HUES48 (cell line): Measurements from ENCODE around the gene ETV6.

Experiments used
- H3K27ac ChIP-seq: one replicate; pipeline ENCODE4 v1.7.0; 2013; ENCODE audit warnings: low read depth, low read length, inconsistent platforms
- H3K27me3 ChIP-seq: 2 replicates; pipeline ENCODE4 v1.6.1; 2013; ENCODE audit warnings: mild to moderate bottlenecking, low read length; ENCODE audit not compliant: control insufficient read depth, insufficient read depth
- H3K36me3 ChIP-seq: 2 replicates; pipeline ENCODE4 v1.6.1; 2013; ENCODE audit warnings: low read length; ENCODE audit not compliant: control insufficient read depth, insufficient read depth
- H3K4me1 ChIP-seq: 2 replicates; pipeline ENCODE4 v1.6.1; 2013; ENCODE audit warnings: mild to moderate bottlenecking, low read length; ENCODE audit not compliant: control insufficient read depth, insufficient read depth
- H3K4me3 ChIP-seq: 2 replicates; pipeline ENCODE4 v1.5.1; 2013; ENCODE audit warnings: mild to moderate bottlenecking, low read depth, low read length
- H3K9ac ChIP-seq: 2 replicates; pipeline ENCODE4 v1.6.1; 2013; ENCODE audit warnings: mild to moderate bottlenecking, low read depth, low read length, moderate library complexity
- H3K9me3 ChIP-seq: 2 replicates; pipeline ENCODE4 v1.6.1; 2013; ENCODE audit warnings: low read length; ENCODE audit not compliant: control insufficient read depth, insufficient read depth

ETV6 gene

DNA sequence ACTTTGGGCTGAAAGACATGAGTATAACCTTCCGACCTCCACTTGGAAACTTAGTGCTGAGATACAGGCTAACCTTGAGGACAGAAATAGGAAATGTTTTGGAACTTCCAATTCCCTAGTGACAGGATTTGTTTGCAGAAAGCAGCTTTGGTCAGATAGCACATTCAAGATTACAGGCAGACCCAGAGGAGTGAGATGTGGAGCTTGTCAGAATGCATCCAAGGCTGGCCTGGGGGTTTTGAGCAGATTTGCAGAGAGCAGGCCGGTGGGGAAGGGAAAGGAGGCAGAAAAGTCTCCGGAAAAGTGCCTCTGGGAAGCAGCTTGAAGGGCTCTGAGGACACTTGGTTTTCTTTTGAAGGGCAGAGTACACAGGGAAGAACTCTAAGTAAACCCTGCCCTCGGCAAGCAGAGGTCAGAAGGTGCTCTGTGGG is 180.3 kb downstream of the ETV6 start:
- Histone ChIP-seq H3K9ac (no peak overlapping the region), H3K27ac (no peak overlapping the region), H3K27me3 (no peaks in the 10 kb centered on the region), H3K36me3 (no peaks in the 10 kb centered on the region), H3K4me1 (peaks cover 41% of the 10 kb centered on the region), H3K9me3 (no peaks in the 10 kb centered on the region), H3K4me3 (no peak overlapping the region)

DNA sequence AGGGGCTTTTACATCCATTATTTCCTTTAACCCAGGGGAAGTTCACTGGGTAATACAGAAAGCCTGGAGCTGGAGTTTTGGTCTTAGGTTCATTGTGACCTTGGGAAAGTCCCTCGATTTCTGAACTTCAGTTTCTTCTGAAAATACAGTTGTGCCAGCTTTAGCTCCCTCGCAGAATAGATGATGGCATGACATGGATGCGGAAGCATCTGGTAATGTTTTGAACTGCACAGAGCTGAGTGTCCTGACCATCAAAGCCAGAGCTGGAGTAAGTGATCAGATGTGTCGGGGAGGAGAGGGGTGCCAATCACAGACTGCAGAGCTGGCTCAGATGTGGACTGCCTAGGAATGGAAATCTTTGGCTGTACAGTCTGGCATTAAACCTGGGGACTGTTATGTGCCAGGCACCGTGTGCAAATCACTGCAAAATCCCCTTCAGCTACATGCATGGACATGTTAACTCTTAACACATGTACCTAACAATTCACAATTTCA is 180.9 kb downstream of the ETV6 start:
- Histone ChIP-seq H3K36me3 (no peaks in the 10 kb centered on the region), H3K27me3 (no peaks in the 10 kb centered on the region), H3K27ac (no peak overlapping the region), H3K4me3 (no peak overlapping the region), H3K9ac (no peak overlapping the region), H3K9me3 (no peaks in the 10 kb centered on the region), H3K4me1 (peaks cover 37% of the 10 kb centered on the region)

DNA sequence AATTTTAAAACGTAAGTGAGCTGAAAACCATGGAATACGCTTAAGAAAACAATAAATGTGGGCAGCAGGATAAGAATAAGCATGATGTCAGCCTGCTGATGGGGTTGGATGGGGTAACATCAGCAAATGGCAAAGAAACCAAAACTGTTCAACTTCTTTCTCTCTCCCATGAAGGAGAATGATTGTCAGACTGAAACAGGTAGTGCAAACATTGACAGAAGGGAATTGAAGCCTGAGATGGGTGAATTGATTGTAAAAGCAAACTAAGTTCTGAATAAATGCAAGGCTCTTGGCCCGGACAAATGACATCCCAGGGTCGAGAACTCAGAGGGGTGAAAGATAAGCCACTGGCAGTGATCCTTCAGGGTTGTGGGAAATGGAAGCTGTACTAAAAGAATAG is 182.6 kb downstream of the ETV6 start:
- Histone ChIP-seq H3K9ac (no peak overlapping the region), H3K36me3 (no peaks in the 10 kb centered on the region), H3K4me3 (no peak overlapping the region), H3K4me1 (peaks cover 34% of the 10 kb centered on the region), H3K27ac (no peak overlapping the region), H3K9me3 (no peaks in the 10 kb centered on the region), H3K27me3 (no peaks in the 10 kb centered on the region)

DNA sequence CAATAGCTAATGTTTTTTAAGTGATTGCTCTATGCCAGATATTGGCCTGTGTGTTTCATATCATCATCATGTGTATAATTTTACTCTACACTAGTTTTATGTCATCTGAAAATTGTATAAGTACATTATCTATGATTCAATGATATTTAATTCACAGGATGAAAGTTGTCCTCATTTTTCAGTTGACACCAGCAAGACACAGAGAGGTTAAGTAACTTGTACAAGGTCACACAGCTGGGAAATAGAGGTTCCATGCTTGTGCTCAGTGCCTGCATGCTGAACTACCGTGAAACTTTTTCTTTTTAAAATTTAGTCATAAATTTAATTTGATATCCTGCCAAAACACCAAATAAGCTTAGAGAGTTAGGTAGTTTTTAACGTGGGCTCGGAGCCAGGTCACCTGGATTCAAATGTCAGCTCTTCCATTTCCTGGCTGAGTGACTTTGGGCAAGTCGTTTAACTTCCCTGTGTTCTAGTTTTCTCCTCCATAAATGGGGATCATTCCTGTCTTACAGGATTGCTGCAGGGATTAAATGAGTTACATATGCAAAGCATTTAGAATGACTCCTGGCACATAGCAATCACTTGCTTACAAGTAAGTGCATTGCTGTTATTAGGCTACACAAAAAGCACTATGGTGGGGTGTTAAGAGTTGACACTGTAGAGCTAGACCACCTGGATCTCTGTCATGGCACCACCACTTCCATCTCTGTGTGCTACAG is 183.9 kb downstream of the ETV6 start:
- H3K9me3 ChIP-seq: no peaks in the 10 kb centered on the region
- peaks cover 22% of the 10 kb centered on the region for H3K4me1 ChIP-seq
- H3K36me3 ChIP-seq: no peaks in the 10 kb centered on the region
- H3K27ac ChIP-seq: no peak overlapping the region
- no peak overlapping the region for H3K4me3 ChIP-seq
- no peaks in the 10 kb centered on the region for H3K27me3 ChIP-seq
- H3K9ac ChIP-seq: no peak overlapping the region

DNA sequence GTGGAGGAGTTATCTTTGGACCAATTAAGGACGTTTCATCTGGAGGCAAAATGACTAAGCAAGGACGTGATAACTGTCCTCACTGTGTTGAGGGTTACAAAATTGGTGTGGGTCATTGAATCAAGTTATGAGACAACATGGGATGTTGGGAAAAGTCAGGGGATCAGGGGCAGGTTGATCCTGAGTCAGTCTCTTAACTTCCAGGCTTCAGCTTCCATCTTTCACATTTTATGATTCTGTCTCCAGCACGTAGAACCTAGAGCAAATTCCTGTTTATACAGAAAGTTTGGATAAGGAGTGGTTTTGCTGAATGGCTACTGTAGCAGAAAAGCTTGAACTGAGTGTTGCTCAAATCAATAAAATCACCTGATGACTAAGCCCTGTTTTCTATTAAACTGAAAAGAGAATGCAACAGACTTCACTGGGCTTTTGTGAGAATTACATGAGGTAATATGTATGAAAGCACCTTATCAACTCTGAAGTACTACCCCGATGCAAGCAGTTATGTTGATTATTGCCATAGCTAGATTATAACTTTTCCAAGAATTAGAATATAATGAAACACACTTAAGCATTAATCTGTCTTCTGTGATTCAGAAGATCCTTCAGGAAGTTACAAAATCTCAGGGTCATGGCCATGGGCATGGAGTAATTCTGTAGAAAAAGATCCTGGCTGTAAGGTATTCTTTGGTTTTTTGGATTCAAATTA is 184.8 kb downstream of the ETV6 start:
- no peak overlapping the region for H3K4me3 ChIP-seq
- H3K36me3 ChIP-seq: no peaks in the 10 kb centered on the region
- no peak overlapping the region for H3K9ac ChIP-seq
- no peaks in the 10 kb centered on the region for H3K27me3 ChIP-seq
- no peak overlapping the region for H3K27ac ChIP-seq
- no peaks in the 10 kb centered on the region for H3K9me3 ChIP-seq
- peaks cover 14% of the 10 kb centered on the region; the same call in 1 of the 2 replicates for H3K4me1 ChIP-seq

DNA sequence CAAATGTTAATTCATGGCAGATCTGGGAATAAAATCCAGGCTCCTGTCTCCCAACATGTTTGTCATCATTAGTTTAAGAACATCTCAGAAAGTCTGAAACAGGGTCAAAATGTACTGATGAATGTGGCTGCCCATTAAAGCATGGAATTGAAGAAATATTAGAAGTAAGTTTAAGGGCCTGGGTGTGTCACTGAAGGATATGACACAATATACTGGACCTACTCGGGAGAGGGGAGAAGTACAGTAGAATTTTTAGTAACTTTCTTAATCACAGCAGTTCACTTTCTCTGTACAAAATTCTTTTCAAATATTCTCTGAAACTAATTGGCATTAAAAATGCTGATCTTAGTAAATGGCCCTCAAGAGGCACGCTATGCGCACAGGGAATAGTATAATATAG is 185.5 kb downstream of the ETV6 start:
- Histone ChIP-seq H3K4me1 (peaks cover 9% of the 10 kb centered on the region; the same call in 1 of the 2 replicates), H3K36me3 (no peaks in the 10 kb centered on the region), H3K9me3 (no peaks in the 10 kb centered on the region), H3K4me3 (no peak overlapping the region), H3K27me3 (no peaks in the 10 kb centered on the region), H3K27ac (no peak overlapping the region), H3K9ac (no peak overlapping the region)

DNA sequence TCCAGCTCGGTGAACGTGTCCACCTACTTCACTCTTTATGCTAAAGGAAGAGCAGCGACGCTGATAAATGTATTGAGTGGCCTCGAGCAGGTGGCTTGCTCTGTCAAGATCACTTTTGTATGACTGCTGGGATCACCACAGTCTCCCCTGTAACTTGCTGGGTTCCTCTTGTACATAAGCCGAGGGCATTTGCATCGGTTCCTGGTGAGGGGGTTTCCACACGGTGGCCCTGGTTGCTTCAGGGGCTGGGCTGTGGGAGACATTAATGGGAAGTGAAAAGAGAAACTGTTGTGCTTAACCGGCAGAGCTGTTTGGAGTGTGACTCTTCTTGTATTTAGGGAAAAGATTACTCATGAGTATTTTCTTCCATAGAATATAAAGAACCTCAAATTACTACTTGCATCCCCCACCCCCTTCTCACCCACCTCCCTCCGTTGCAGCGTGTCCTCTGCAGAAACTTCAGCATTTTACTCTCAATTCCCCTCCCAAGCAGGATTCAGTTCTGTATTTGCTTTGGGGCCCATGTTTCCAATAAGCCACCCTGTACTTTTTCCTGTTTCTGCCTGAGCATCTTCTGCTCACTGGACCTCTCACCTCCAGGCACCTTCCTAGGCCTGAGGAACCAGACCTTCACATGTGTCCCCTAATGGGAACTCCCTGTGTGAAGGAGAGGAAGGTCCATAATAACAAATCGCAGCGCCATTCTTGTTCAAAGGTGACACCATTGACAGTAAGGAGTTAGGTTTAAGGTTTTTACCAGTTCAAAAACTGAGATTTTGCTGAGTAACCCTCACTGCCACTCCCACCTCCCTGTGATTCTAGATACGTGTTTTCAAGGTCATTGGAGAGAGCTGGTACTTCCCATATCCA is 187.0 kb downstream of the ETV6 start:
- H3K9ac ChIP-seq: no peak overlapping the region
- peaks cover 6% of the 10 kb centered on the region; the same call in 1 of the 2 replicates for H3K36me3 ChIP-seq
- H3K9me3 ChIP-seq: no peaks in the 10 kb centered on the region
- H3K4me3 ChIP-seq: no peak overlapping the region
- H3K27ac ChIP-seq: no peak overlapping the region
- no peaks in the 10 kb centered on the region for H3K27me3 ChIP-seq
- peaks cover 7% of the 10 kb centered on the region; the same call in 1 of the 2 replicates for H3K4me1 ChIP-seq

DNA sequence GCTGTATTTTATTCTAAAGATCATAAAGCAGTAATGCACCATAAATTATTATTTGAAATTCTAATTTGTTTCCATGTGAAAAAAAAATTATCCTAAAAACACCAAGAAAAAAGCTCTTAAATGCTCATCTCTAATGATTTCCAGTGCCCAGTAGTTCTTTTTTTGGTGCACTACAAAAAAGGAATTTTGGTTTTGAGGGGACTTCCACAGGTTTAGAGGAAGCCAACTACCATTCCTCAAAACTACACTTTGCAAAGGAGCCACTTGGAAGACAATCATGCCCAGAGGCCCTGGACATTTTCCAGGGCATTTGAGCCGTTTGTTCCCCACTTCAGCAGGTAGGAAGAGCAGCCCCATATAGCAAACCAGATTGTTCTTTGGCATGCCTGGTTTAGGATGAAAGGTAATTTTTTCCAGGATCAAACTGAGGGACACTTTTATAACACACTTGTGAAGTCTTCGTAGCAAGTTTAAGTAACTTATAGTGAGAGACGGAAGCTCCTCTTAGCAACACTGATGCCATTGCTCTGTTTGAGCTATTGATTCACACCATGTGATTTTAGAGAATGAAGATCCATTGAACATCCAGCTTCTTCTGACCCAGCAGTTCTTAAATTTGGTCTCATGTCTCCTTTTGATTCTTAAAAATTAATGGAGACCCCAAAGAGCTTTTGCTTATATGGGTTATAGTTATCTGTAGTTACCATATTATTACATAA is 187.9 kb downstream of the ETV6 start:
- no peak overlapping the region for H3K27ac ChIP-seq
- no peak overlapping the region for H3K4me3 ChIP-seq
- H3K36me3 ChIP-seq: peaks cover 6% of the 10 kb centered on the region; the same call in 1 of the 2 replicates

DNA sequence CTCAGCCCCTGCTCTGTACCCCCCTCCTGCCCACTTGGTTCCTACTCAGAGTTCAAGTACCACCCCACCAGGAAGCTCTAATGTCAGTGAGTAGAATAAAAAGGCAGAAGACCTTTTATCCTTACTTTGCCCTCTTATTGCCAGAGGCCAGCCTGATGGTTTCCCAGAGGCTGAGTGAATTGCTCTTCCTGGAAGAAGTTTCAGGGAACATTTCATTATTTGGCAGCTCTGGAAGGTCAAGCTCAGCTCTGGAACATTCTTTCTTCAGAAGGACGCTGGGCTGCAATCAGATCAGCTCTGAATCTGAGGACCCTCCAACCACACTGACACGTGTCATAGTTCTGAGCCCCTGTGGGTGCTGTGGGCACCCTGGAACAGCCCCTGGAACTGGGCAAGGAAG is 188.9 kb downstream of the ETV6 start:
- Histone ChIP-seq H3K36me3 (peaks cover 6% of the 10 kb centered on the region; the same call in 1 of the 2 replicates), H3K9me3 (no peaks in the 10 kb centered on the region), H3K4me3 (no peak overlapping the region), H3K27me3 (no peaks in the 10 kb centered on the region), H3K9ac (no peak overlapping the region), H3K27ac (no peak overlapping the region), H3K4me1 (peaks cover 7% of the 10 kb centered on the region; the same call in 1 of the 2 replicates)

More for the DNA sequence above, 187.9 kb downstream of the ETV6 start:
- Histone ChIP-seq H3K27me3 (no peaks in the 10 kb centered on the region), H3K4me1 (peaks cover 7% of the 10 kb centered on the region; the same call in 1 of the 2 replicates), H3K9me3 (no peaks in the 10 kb centered on the region), H3K9ac (no peak overlapping the region)

DNA sequence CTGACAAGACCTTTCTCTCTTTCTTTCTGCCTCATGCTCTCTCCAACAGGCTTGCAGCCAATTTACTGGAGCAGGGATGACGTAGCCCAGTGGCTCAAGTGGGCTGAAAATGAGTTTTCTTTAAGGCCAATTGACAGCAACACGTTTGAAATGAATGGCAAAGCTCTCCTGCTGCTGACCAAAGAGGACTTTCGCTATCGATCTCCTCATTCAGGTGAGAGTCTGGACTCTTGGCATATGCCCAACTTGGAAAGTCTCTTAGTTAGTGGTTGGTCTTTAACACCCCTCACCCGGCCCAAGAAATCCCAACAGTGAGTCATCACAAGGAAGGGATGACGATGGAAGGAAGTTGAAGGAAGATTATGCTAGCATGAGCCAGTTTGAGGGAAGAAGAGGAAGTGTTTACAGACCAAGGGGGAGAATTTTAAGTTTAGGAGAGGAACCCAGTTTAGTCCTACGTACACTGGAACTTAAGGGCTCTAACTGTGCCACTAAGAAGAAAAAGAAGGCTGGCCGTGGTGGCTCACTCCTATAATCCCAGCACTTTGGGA is 189.7 kb downstream of the ETV6 start:
- Histone ChIP-seq H3K36me3 (peaks cover 6% of the 10 kb centered on the region; the same call in 1 of the 2 replicates), H3K4me3 (no peak overlapping the region)

More for the DNA sequence above, 189.7 kb downstream of the ETV6 start:
- H3K27ac ChIP-seq: no peak overlapping the region
- H3K4me1 ChIP-seq: peaks cover 7% of the 10 kb centered on the region; the same call in 1 of the 2 replicates
- H3K9ac ChIP-seq: no peak overlapping the region
- H3K27me3 ChIP-seq: no peaks in the 10 kb centered on the region
- H3K9me3 ChIP-seq: no peaks in the 10 kb centered on the region
